Osteoblast (primary cell): ENCODE results near the gene OR6P1. TPM values are rescaled to one million over a fixed set of nuclear protein-coding genes. Genes with fewer than 3 reads are reported as not detected.

Experiments used
- DNase-seq: peaks from one replicate; pipeline ENCODE4 v3.0.0; 2011; ENCODE audit warnings: low spot score, mixed read lengths; ENCODE audit not compliant: insufficient read length; ENCODE audit errors: missing footprints
- H2AFZ ChIP-seq: 2 replicates; pipeline ENCODE4 v1.6.0; 2011; ENCODE audit warnings: mild to moderate bottlenecking, low read length
- H3K27ac ChIP-seq: 2 replicates; pipeline ENCODE4 v1.5.1; 2011; ENCODE audit warnings: mild to moderate bottlenecking, low read depth, low read length, moderate library complexity
- H3K27me3 ChIP-seq: 2 replicates; pipeline ENCODE4 v1.6.0; 2012; ENCODE audit warnings: mild to moderate bottlenecking, control low read depth, inconsistent platforms, low read length, moderate library complexity; ENCODE audit not compliant: insufficient read depth
- H3K36me3 ChIP-seq: 2 replicates; pipeline ENCODE4 v1.5.1; 2011; ENCODE audit warnings: mild to moderate bottlenecking, low read length, control low read depth, moderate library complexity; ENCODE audit not compliant: insufficient read depth
- H3K4me1 ChIP-seq: 2 replicates; pipeline ENCODE4 v1.5.1; 2011; ENCODE audit warnings: mild to moderate bottlenecking, low read length, control low read depth, moderate library complexity; ENCODE audit not compliant: insufficient read depth
- H3K4me2 ChIP-seq: 2 replicates; pipeline ENCODE4 v1.6.0; 2011; ENCODE audit warnings: mild to moderate bottlenecking, low read length; ENCODE audit not compliant: insufficient read depth
- H3K4me3 ChIP-seq: fragments of 200-600 bp; sonication (generic); 3 replicates; pipeline ENCODE4 v1.5.1; 2012; ENCODE audit warnings: mild to moderate bottlenecking, low read length, inconsistent platforms; ENCODE audit not compliant: insufficient read depth
- H3K79me2 ChIP-seq: 2 replicates; pipeline ENCODE4 v1.6.0; 2012; ENCODE audit warnings: mild to moderate bottlenecking, low read length, control low read depth, inconsistent platforms; ENCODE audit not compliant: insufficient read depth
- H3K9me3 ChIP-seq: 2 replicates; pipeline ENCODE4 v1.5.1; 2011; ENCODE audit warnings: low read depth, low read length, control low read depth
- H4K20me1 ChIP-seq: 2 replicates; pipeline ENCODE4 v1.6.0; 2012; ENCODE audit warnings: mild to moderate bottlenecking, low read length, control low read depth; ENCODE audit not compliant: insufficient read depth
- CTCF ChIP-seq: IDR thresholded peaks from 2 replicates; pipeline ENCODE4 v1.5.1; 2011; ENCODE audit warnings: mild to moderate bottlenecking, low read depth, low read length, moderate library complexity; ENCODE audit errors: extremely low read depth
- total RNA-seq: library from RNA; depleted of rRNA; stranded (reverse); fragments of >200 nt; gene quantifications from 2 replicates; pipeline ENCODE4 v1.2.3, GENCODE V29; 2012

OR6P1 gene
- total RNA-seq, 1 donor = not detected

DNA sequence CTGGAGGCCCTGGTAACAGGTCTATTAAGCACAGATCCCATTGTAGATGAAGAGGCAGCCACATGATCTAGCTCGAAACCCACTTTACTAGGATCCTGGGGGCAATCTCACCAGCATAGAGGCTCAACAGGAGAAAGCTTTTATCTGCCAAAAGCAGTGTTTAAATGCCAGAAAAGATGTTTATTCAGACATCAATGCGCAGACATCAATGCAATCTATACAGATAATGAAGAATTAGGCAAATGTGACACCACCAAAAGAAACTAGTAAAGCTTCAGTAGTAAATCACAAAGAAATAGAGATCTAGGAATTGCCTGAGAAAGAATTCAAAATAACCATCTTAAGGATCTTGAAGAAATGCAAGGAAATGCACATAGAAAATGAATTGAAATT, 48.7 kb downstream of the OR6P1 start:
- Histone ChIP-seq H3K4me2 (no peak overlapping the region), H3K79me2 (no peaks in the 10 kb centered on the region), H4K20me1 (no peaks in the 10 kb centered on the region), H3K36me3 (no peaks in the 10 kb centered on the region), H3K4me3 (no peak overlapping the region), H3K9me3 (no peaks in the 10 kb centered on the region), H3K27me3 (no peaks in the 10 kb centered on the region), H3K4me1 (no peaks in the 10 kb centered on the region), H2AFZ (no peak overlapping the region), H3K27ac (no peak overlapping the region)
- no peak for TF ChIP-seq CTCF
- DNase-seq = no peak

GRCh38 chr1:158520955-158521665, 49.3 kb downstream of the OR6P1 start:
- no peaks in the 10 kb centered on the region for H3K36me3 ChIP-seq
- no peak overlapping the region for H3K4me3 ChIP-seq
- no peaks in the 10 kb centered on the region for H4K20me1 ChIP-seq
- no peaks in the 10 kb centered on the region for H3K4me1 ChIP-seq
- no peak overlapping the region for H3K27ac ChIP-seq
- no peaks in the 10 kb centered on the region for H3K79me2 ChIP-seq
- no peak for TF ChIP-seq CTCF
- peak; percentile 21 for DNase-seq
- no peak overlapping the region for H3K4me2 ChIP-seq
- no peaks in the 10 kb centered on the region for H3K9me3 ChIP-seq
- H3K27me3 ChIP-seq = no peaks in the 10 kb centered on the region
- no peak overlapping the region for H2AFZ ChIP-seq

DNA sequence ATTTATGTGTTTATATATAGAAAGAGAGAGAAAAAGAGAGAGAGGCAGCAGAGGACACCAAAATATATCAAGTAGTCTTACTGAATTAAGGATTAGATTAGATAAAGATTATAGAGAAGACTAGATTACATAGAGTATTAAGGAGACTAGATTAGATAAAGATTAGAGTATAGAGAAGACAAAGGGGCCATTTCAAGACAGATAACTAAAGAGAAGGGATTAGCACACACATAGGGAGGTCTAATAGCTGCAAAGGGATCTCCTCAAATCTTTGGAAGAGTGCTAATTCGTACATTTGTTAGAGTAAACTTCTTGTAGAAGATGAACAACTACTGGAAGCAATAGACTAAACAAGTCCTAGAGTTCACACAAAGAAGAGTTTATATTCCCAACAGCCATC, 50.4 kb downstream of the OR6P1 start:
- H3K27ac ChIP-seq = no peak overlapping the region
- no peak overlapping the region for H3K4me2 ChIP-seq
- DNase-seq = peak; percentile 50
- no peaks in the 10 kb centered on the region for H3K36me3 ChIP-seq
- no peak overlapping the region for H3K4me3 ChIP-seq
- H2AFZ ChIP-seq = no peak overlapping the region
- no peak for TF ChIP-seq CTCF
- H3K79me2 ChIP-seq = no peaks in the 10 kb centered on the region
- H4K20me1 ChIP-seq = no peaks in the 10 kb centered on the region
- H3K4me1 ChIP-seq = no peaks in the 10 kb centered on the region
- no peaks in the 10 kb centered on the region for H3K9me3 ChIP-seq
- H3K27me3 ChIP-seq = no peaks in the 10 kb centered on the region

DNA sequence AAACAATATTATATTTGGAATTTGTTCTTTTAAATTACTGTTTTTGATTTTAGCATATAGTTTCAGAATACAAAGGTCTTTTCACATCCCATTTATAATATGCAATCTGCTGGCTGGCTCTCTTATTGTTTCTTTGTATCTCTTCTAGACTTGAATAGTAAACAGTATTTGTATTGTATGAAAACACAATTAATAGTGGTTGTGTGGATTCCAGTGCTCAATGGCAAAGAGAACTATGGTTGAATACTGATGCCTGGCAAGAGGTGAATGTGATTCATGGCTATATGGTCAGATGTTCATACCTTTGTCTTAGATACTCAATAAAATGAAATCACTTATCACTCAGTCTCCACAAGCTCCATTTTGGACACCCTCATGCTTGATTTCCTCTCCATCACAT, 53.4 kb downstream of the OR6P1 start:
- no peak for DNase-seq
- Histone ChIP-seq H3K27ac (no peak overlapping the region), H3K4me3 (no peak overlapping the region), H3K9me3 (no peaks in the 10 kb centered on the region), H4K20me1 (no peaks in the 10 kb centered on the region), H2AFZ (no peak overlapping the region), H3K4me1 (no peaks in the 10 kb centered on the region), H3K4me2 (no peak overlapping the region), H3K79me2 (no peaks in the 10 kb centered on the region), H3K36me3 (no peaks in the 10 kb centered on the region), H3K27me3 (no peaks in the 10 kb centered on the region)
- TF ChIP-seq CTCF = no peak

Other genes with a start within 250 kb of the OR6P1 start
- not detected in 2 replicates for gene CD1B, start 239.0 kb downstream of the OR6P1 start, total RNA-seq
- not detected in 2 replicates for gene CD1E, start 216.7 kb downstream of the OR6P1 start, total RNA-seq
- not detected in 2 replicates for gene OR10T2, start 171.1 kb downstream of the OR6P1 start, total RNA-seq
- gene OR10K2, start 144.3 kb downstream of the OR6P1 start, total RNA-seq = not detected in 2 replicates
- not detected in 2 replicates for gene OR10K1, start 108.7 kb downstream of the OR6P1 start, total RNA-seq
- gene OR10R2, start 98.4 kb downstream of the OR6P1 start, total RNA-seq = not detected in 2 replicates
- gene OR6Y1, start 16.2 kb downstream of the OR6P1 start, total RNA-seq = not detected in 2 replicates
- gene OR10X1, start 9.3 kb upstream of the OR6P1 start, total RNA-seq = not detected in 2 replicates
- gene OR10Z1, start 34.7 kb upstream of the OR6P1 start, total RNA-seq = not detected in 2 replicates
- gene SPTA1, start 116.1 kb upstream of the OR6P1 start, total RNA-seq = under 0.01 TPM in 2 replicates
- not detected in 2 replicates for gene OR6K2, start 130.1 kb upstream of the OR6P1 start, total RNA-seq
- gene OR6K3, start 150.1 kb upstream of the OR6P1 start, total RNA-seq = not detected in 2 replicates
- not detected in 2 replicates for gene OR6K6, start 184.1 kb upstream of the OR6P1 start, total RNA-seq
- gene OR6N1, start 201.6 kb upstream of the OR6P1 start, total RNA-seq = not detected in 2 replicates
- gene OR6N2, start 210.6 kb upstream of the OR6P1 start, total RNA-seq = not detected in 2 replicates